K562 (cell line): ENCODE measurements around the gene ANK2. TPM values are rescaled to one million over a fixed set of nuclear protein-coding genes. Genes with fewer than 3 reads are reported as not detected.

Experiments used
- ATAC-seq: fragments of 200-7000 bp; cut with Tn5 transposase; 3 replicates; pipeline ENCODE4 v1.9.1; 2020; ENCODE audit warnings: moderate library complexity
- BruUV-seq: library from RNA; stranded (reverse); fragments of 400-500 nt; replicated peaks from 2 replicates; lab custom pipeline; 2021; lab: Mats Ljungman, UMichigan
- CTCF ChIA-PET: fragments of 300-600 bp; formaldehyde crosslinking; extraction: SDS; loops from one replicate; lab custom pipeline; 2021; ENCODE audit warnings: low intra/inter-chr PET ratio; lab: Yijun Ruan, JAX
- POLR2A ChIA-PET: fragments of 300-600, 350-650 bp; sonication (Branson Sonifier 250); formaldehyde crosslinking; extraction: SDS; loops from one replicate; lab custom pipeline; 2021; ENCODE audit warnings: antibody characterized with exemption, inconsistent platforms; lab: Yijun Ruan, JAX
- DNase-seq, 4 experiments: peaks; one replicate each; pipeline versions ENCODE4 v3.0.0 to v3.0.0-alpha.2; 2011 to 2018; ENCODE audit warnings: low spot score in 3 of 4, mixed read lengths in 3 of 4; ENCODE audit errors: extremely low read depth in 1 of 4
- FAIRE-seq: peaks from 2 replicates; lab custom pipeline; 2011; peaks lifted over from hg19 to GRCh38; lab: Jason Lieb, UNC
- H2AFZ ChIP-seq: 2 replicates; pipeline ENCODE4 v1.6.0; 2011; ENCODE audit warnings: low read depth, low read length, control low read depth, inconsistent platforms
- H3K27ac ChIP-seq: fragments of 200-600 bp; 3 replicates; pipeline ENCODE4 v1.8.0; 2011; ENCODE audit warnings: low read depth, mild to moderate bottlenecking, control low read depth, inconsistent platforms, low read length, moderate library complexity, mixed read lengths; ENCODE audit errors: extremely low read depth
- H3K27me3 ChIP-seq, 2 experiments: fragments of 300-600 bp in 1 of 2; 2 replicates in 1 of 2; 3 replicates in 1 of 2; pipeline versions ENCODE4 v1.6.0 to v1.8.0; 2011; ENCODE audit warnings: inconsistent platforms in 2 of 2, low read length in 2 of 2, mild to moderate bottlenecking in 1 of 2, mixed read lengths in 1 of 2, moderate library complexity in 1 of 2; ENCODE audit not compliant: control insufficient read depth in 2 of 2, insufficient read depth in 2 of 2
- H3K36me3 ChIP-seq: fragments of 300-600 bp; 3 replicates; pipeline ENCODE4 v1.8.0; 2011; ENCODE audit warnings: mild to moderate bottlenecking, low read length, inconsistent platforms; ENCODE audit not compliant: control insufficient read depth, insufficient read depth
- H3K4me1 ChIP-seq, 2 experiments: fragments of 200-600 bp in 1 of 2; replicated peaks in 1 of 2; 2 replicates in 1 of 2; 3 replicates in 1 of 2; pipeline versions ENCODE4 v1.5.1 to v1.8.0; 2011; ENCODE audit warnings: inconsistent platforms in 2 of 2, low read length in 2 of 2, mild to moderate bottlenecking in 1 of 2, mixed read lengths in 1 of 2, moderate library complexity in 1 of 2; ENCODE audit not compliant: control insufficient read depth in 2 of 2, insufficient read depth in 2 of 2
- H3K4me2 ChIP-seq: 2 replicates; pipeline ENCODE4 v1.6.1; 2011; ENCODE audit warnings: low read length, control low read depth, inconsistent platforms, mixed read lengths; ENCODE audit not compliant: insufficient read depth
- H3K4me3 ChIP-seq: fragments of 200-600 bp; sonication (generic), shearing (Covaris generic); 2 replicates; pipeline ENCODE4 v1.5.1; 2016; ENCODE audit warnings: control low read depth, inconsistent platforms
- H3K79me2 ChIP-seq: fragments of 200-600 bp; 3 replicates; pipeline ENCODE4 v1.8.0; 2011; ENCODE audit warnings: low read length, inconsistent platforms; ENCODE audit not compliant: control insufficient read depth, insufficient read depth
- H3K9ac ChIP-seq, 2 experiments: 2 replicates each; pipeline versions ENCODE4 v1.6.0 to v1.6.1; 2011; ENCODE audit warnings: low read depth in 2 of 2, low read length in 2 of 2, control low read depth in 1 of 2, inconsistent platforms in 1 of 2, mild to moderate bottlenecking in 1 of 2, mixed read lengths in 1 of 2; ENCODE audit not compliant: insufficient read depth in 1 of 2
- H3K9me1 ChIP-seq: one replicate; pipeline ENCODE4 v1.6.0; 2011; ENCODE audit warnings: inconsistent platforms, mild to moderate bottlenecking, low read length, moderate library complexity; ENCODE audit not compliant: control insufficient read depth, insufficient read depth
- H3K9me3 ChIP-seq: replicated peaks from 2 replicates; pipeline ENCODE4 v1.5.1; 2011; ENCODE audit warnings: low read depth, low read length, inconsistent platforms; ENCODE audit not compliant: control insufficient read depth, insufficient read depth
- H4K20me1 ChIP-seq: replicated peaks from 2 replicates; pipeline ENCODE4 v1.6.1; 2011; ENCODE audit warnings: low read length, inconsistent platforms, mixed read lengths; ENCODE audit not compliant: control insufficient read depth, insufficient read depth
- ATF3 ChIP-seq, 2 experiments: fragments of 450-650 bp in 1 of 2; sonication (generic) in 1 of 2; formaldehyde crosslinking in 1 of 2; IDR thresholded peaks in 1 of 2; conservative IDR thresholded peaks in 1 of 2; 2 replicates each; pipeline versions ENCODE4 v1.6.1 to v1.8.1; 2016 to 2023; ENCODE audit warnings: mild to moderate bottlenecking in 2 of 2, moderate library complexity in 2 of 2, inconsistent platforms in 1 of 2, missing genetic modification reagents in 1 of 2
- CBFB ChIP-seq: sonication (generic); formaldehyde crosslinking; IDR thresholded peaks from 2 replicates; pipeline ENCODE4 v1.4.0; 2020; ENCODE audit warnings: mild to moderate bottlenecking, missing genetic modification reagents
- CHD4 ChIP-seq: fragments of 200-600 bp; sonication (generic); IDR thresholded peaks from 3 replicates; pipeline ENCODE4 v1.6.1; 2012; ENCODE audit warnings: low read depth, mild to moderate bottlenecking, mixed read lengths, low read length, inconsistent platforms; ENCODE audit not compliant: insufficient read depth, insufficient replicate concordance, poor library complexity, severe bottlenecking
- ETV5 ChIP-seq: sonication (generic); formaldehyde crosslinking; IDR thresholded peaks from 2 replicates; pipeline ENCODE4 v1.4.0; 2020; ENCODE audit warnings: low read depth, mild to moderate bottlenecking, missing genetic modification reagents
- GATAD2B ChIP-seq: fragments of 450-650 bp; IDR thresholded peaks from 2 replicates; pipeline ENCODE4 v1.6.1; 2017; ENCODE audit warnings: mild to moderate bottlenecking, borderline replicate concordance
- MAFG ChIP-seq: fragments of 450-650 bp; conservative IDR thresholded peaks from 2 replicates; pipeline ENCODE4 v1.6.1; 2016; ENCODE audit warnings: missing genetic modification characterization, missing compliant biosample characterization
- RBM22 ChIP-seq: fragments of 200-400 bp; formaldehyde crosslinking; IDR thresholded peaks from 2 replicates; pipeline ENCODE4 v1.6.1; 2018; ENCODE audit warnings: low read length, low read depth; ENCODE audit not compliant: poor library complexity, severe bottlenecking
- REST ChIP-seq, 2 experiments: fragments of 450-650 bp; formaldehyde crosslinking in 1 of 2; IDR thresholded peaks; 2 replicates each; pipeline versions ENCODE4 v1.4.0 to v1.6.1; 2014 to 2020; ENCODE audit warnings: mild to moderate bottlenecking in 2 of 2, borderline replicate concordance in 1 of 2, low read depth in 1 of 2
- RNF2 ChIP-seq: sonication (generic); IDR thresholded peaks from 2 replicates; pipeline ENCODE4 v1.6.1; 2016
- THRB ChIP-seq: fragments of 450-650 bp; formaldehyde crosslinking; conservative IDR thresholded peaks from 2 replicates; pipeline ENCODE4 v1.4.0; 2022; ENCODE audit warnings: mild to moderate bottlenecking, missing genetic modification characterization
- ZFPM2 ChIP-seq: fragments of 250-450 bp; sonication (Bioruptor Pico); IDR thresholded peaks from 2 replicates; pipeline ENCODE4 v1.5.1; 2022; ENCODE audit warnings: mild to moderate bottlenecking
- ZNF253 ChIP-seq: fragments of 250-450 bp; sonication (Bioruptor Pico); conservative IDR thresholded peaks from 2 replicates; pipeline ENCODE4 v1.6.1; 2021; ENCODE audit warnings: mild to moderate bottlenecking
- ZNF780A ChIP-seq: fragments of 250-450 bp; sonication (Bioruptor Pico); IDR thresholded peaks from 2 replicates; pipeline ENCODE4 v1.5.0; 2021; ENCODE audit warnings: mild to moderate bottlenecking
- in situ Hi-C: fragments of 300-500 bp; cut with MboI; formaldehyde crosslinking; loops from 4 replicates; pipeline ENCODE4 v1.15.0; 2018; ENCODE audit warnings: inconsistent platforms, mixed read lengths
- intact Hi-C: fragments of 100-400 bp; cut with micrococcal nuclease; formaldehyde crosslinking; loops from 2 replicates; pipeline ENCODE4 v1.14.2; 2022
- polyA plus RNA-seq, 8 experiments: library from polyadenylated mRNA; depleted of rRNA in 4 of 8; stranded (reverse) in 5 of 8; unstranded in 3 of 8; fragments of >200 nt; fragmentation: Nextera tagmentation in 2 of 8; fragmentation: Illumina TruSeq in 1 of 8; extraction: Ambion mirVana in 2 of 8; extraction: Trizol in 1 of 8; gene quantifications; 2 replicates each; pipeline versions ENCODE4 v1.2.1 to v1.2.3, GENCODE V29; 2011 to 2014; ENCODE audit warnings: inconsistent platforms in 1 of 8, missing spikeins in 1 of 8
- total RNA-seq, 7 experiments: library from RNA; depleted of rRNA in 6 of 7; stranded (reverse); fragments of >200 nt in 6 of 7; fragmentation: Illumina TruSeq in 2 of 7; extraction: Trizol in 2 of 7; gene quantifications; 2 replicates each; pipeline versions ENCODE4 v1.2.1 to v1.2.3, GENCODE V29; 2011 to 2021; ENCODE audit warnings: low replicate concordance in 1 of 7

Gene ANK2
- total and polyA plus RNA-seq, 9 of the 15 experiments (the other 6 are each of a cell fraction or from before 2014, with no cell fraction given) = 0.07 to 0.24 TPM; not detected in 7

GRCh38 chr4:113008135-113008534, 41.3 kb upstream of the ANK2 start:
- intact Hi-C loops (no loop called here), in situ Hi-C loops (no loop called here)
- ChIA-PET CTCF (no interaction called here), POLR2A (no interaction called here)
- H3K9me3 ChIP-seq = no peaks in the 10 kb centered on the region; the same call in 1 of the 2 replicates
- no TSS peak for BruUV-seq
- no peak overlapping the region for H3K9ac ChIP-seq
- FAIRE-seq (no peak), ATAC-seq (no peak), DNase-seq (no peak)
- H2AFZ ChIP-seq = no peak overlapping the region
- no peaks in the 10 kb centered on the region for H3K36me3 ChIP-seq
- no peaks in the 10 kb centered on the region for H3K79me2 ChIP-seq
- H3K27me3 ChIP-seq = no peaks in the 10 kb centered on the region
- H3K27ac ChIP-seq = no peak overlapping the region
- H4K20me1 ChIP-seq = no peaks in the 10 kb centered on the region
- H3K4me3 ChIP-seq = no peak overlapping the region
- H3K9me1 ChIP-seq = no peaks in the 10 kb centered on the region
- H3K4me2 ChIP-seq = no peak overlapping the region
- H3K4me1 ChIP-seq = no peaks in the 10 kb centered on the region
- TF ChIP-seq REST (IDR thresholded peaks at IDR 0.05; ENCODE audit: borderline replicate concordance) (no peak), REST (CRISPR knock-in tag; IDR thresholded peaks at IDR 0.05; ENCODE audit: low read depth) (no peak), ZNF780A (CRISPR knock-in tag) (no peak), MAFG (no peak), ETV5 (CRISPR knock-in tag) (no peak), CHD4 (no peak), ZFPM2 (CRISPR knock-in tag) (no peak), CBFB (CRISPR knock-in tag) (no peak), ZNF253 (CRISPR knock-in tag) (no peak), RNF2 (no peak), ATF3 (IDR thresholded peaks at IDR 0.05) (no peak), ATF3 (CRISPR knock-in tag; conservative IDR thresholded peaks at IDR 0.05) (no peak), THRB (no peak), GATAD2B (no peak), RBM22 (no peak)
